GM18511 (cell line): ENCODE measurements around the gene SLC39A8.
"Not testable (repeated sequence)": the region's sequence is repeated elsewhere in the genome, so short reads cannot be mapped to it uniquely, and the experiment has no call there.

ENCODE experiments used
- ATAC-seq: cut with Tn5 transposase; IDR thresholded peaks from one replicate; pipeline ENCODE4 v1.9.1; 2021; ENCODE audit warnings: mild to moderate bottlenecking, moderate library complexity; ENCODE audit not compliant: unreplicated experiment

Gene SLC39A8

GRCh38 chr4:102344954-102345794 is at the start of gene SLC39A8:
Gene SLC39A8 (minus strand): TSS chr4:102345482. CDS start chr4:102344662, 820 bp downstream.
- ATAC-seq = peak; percentile 84

- no peak for ATAC-seq
These were observed 46.9 kb upstream of the SLC39A8 start for GRCh38 chr4:102392033-102392744.

GRCh38 chr4:102390438-102390837 is 45.2 kb upstream of the SLC39A8 start:
- peak; percentile 97 for ATAC-seq

GRCh38 chr4:102388611-102389010 is 43.3 kb upstream of the SLC39A8 start:
- ATAC-seq = no peak

GRCh38 chr4:102387552-102388150 is 42.4 kb upstream of the SLC39A8 start:
- ATAC-seq = no peak

GRCh38 chr4:102386966-102387365 is 41.7 kb upstream of the SLC39A8 start:
- ATAC-seq = no peak

GRCh38 chr4:102380253-102380652 is 35.0 kb upstream of the SLC39A8 start:
- ATAC-seq = not testable (repeated sequence)

GRCh38 chr4:102362922-102363432 is 17.7 kb upstream of the SLC39A8 start:
- ATAC-seq = no peak

GRCh38 chr4:102358128-102358527 is 12.8 kb upstream of the SLC39A8 start:
- no peak for ATAC-seq

- ATAC-seq = not testable (repeated sequence)
These were observed 12.4 kb upstream of the SLC39A8 start for GRCh38 chr4:102357637-102358036.

- ATAC-seq = no peak
These were observed 11.4 kb upstream of the SLC39A8 start for GRCh38 chr4:102356562-102357202.

GRCh38 chr4:102355748-102356147 is 10.5 kb upstream of the SLC39A8 start:
- no peak for ATAC-seq

- no peak for ATAC-seq
These were observed 9.6 kb upstream of the SLC39A8 start for GRCh38 chr4:102354671-102355454.

- ATAC-seq = no peak
These were observed 7.5 kb upstream of the SLC39A8 start for GRCh38 chr4:102352781-102353180.

- no peak for ATAC-seq
These were observed 5.4 kb upstream of the SLC39A8 start for GRCh38 chr4:102350634-102351033.

- no peak for ATAC-seq
These were observed 3.4 kb upstream of the SLC39A8 start for GRCh38 chr4:102348701-102349100.

GRCh38 chr4:102345795-102346100 is 466 bp upstream of the SLC39A8 start:
- ATAC-seq = no peak

GRCh38 chr4:102344520-102344953 is 745 bp downstream of the SLC39A8 start:
- ATAC-seq = peak; percentile 52

- ATAC-seq = peak; percentile 43
These were observed 1.2 kb downstream of the SLC39A8 start for GRCh38 chr4:102343964-102344519.
